Retinal pigment epithelial cell (primary cell): ENCODE results near the gene TTBK2.

ENCODE experiments used
- DNase-seq: peaks from one replicate; pipeline ENCODE4 v3.0.0-alpha.2; 2010; ENCODE audit warnings: low read depth
- H3K4me3 ChIP-seq: 2 replicates; pipeline ENCODE4 v1.5.1; 2011; ENCODE audit warnings: mild to moderate bottlenecking, low read length, control low read depth, moderate library complexity
- TF ChIP-seq, protein P1 (sequence below): conservative IDR thresholded peaks from 2 replicates; pipeline ENCODE4 v1.5.1; 2011; ENCODE audit warnings: low read depth, low read length, control low read depth, inconsistent platforms

TTBK2 gene

DNA sequence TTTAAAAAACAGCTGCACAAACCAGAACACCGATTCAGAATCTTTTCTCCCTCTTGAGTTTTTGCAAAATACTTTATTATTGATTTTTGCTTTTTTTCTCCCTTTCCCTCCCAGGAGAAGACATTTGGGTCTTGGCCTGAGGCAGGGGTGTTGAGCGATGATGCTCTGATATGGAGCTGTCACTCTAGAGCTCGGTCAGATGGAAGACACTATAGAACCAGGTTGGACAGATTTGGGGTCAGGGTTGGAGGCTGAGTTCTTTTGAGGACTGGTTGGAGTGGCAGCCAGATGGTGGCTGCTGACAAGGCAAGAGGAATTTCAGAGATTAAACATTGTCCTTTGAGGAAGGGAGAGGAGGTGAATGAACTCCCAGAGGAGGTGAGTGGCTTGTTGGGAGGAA, 200.5 kb downstream of the TTBK2 start:
- TF ChIP-seq, protein P1, sequence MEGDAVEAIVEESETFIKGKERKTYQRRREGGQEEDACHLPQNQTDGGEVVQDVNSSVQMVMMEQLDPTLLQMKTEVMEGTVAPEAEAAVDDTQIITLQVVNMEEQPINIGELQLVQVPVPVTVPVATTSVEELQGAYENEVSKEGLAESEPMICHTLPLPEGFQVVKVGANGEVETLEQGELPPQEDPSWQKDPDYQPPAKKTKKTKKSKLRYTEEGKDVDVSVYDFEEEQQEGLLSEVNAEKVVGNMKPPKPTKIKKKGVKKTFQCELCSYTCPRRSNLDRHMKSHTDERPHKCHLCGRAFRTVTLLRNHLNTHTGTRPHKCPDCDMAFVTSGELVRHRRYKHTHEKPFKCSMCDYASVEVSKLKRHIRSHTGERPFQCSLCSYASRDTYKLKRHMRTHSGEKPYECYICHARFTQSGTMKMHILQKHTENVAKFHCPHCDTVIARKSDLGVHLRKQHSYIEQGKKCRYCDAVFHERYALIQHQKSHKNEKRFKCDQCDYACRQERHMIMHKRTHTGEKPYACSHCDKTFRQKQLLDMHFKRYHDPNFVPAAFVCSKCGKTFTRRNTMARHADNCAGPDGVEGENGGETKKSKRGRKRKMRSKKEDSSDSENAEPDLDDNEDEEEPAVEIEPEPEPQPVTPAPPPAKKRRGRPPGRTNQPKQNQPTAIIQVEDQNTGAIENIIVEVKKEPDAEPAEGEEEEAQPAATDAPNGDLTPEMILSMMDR: no peak
- no peak overlapping the region for H3K4me3 ChIP-seq
- DNase-seq: no peak

DNA sequence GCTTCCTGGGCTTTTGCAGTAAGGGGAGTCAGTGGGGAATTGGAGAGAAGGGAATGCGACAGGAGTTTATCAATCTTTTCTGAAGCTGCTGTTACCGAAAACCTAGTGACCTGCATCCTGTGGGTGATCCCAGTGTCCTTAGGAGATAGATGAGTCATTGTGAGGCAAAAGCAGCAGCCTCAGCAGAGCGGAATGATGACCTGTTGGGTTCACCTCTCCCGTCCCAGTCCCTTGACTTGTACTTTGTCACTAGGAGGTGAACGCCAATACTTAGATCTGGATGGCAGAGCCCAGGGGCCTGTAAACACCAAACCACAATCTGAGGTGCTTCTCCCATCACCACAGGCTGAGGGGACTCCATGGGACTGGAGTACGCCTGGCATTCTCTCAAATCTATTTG, 201.5 kb downstream of the TTBK2 start:
- no peak overlapping the region for H3K4me3 ChIP-seq
- TF ChIP-seq, protein P1: no peak
- no peak for DNase-seq

DNA sequence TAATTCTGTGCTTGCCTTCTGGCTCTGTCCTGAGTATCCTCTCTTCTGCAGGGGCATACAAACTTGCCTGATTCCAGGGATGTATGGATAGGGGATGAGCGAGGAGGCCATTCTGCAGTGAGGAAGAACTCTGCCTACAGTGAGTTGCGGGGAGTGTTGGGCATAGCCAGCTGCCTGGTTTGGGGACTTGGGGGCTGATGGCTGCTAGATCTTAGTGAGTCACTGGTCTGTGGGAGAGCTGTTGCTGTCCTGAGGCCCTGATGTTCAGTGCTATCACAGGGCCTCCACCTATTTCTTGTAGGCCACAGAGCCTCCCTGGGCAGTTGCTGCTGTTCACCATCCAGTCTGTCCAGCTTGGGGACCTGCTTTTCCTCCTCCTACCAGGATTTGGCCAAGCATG, 204.0 kb downstream of the TTBK2 start:
- TF ChIP-seq, protein P1: no peak
- no peak for DNase-seq
- no peak overlapping the region for H3K4me3 ChIP-seq

DNA sequence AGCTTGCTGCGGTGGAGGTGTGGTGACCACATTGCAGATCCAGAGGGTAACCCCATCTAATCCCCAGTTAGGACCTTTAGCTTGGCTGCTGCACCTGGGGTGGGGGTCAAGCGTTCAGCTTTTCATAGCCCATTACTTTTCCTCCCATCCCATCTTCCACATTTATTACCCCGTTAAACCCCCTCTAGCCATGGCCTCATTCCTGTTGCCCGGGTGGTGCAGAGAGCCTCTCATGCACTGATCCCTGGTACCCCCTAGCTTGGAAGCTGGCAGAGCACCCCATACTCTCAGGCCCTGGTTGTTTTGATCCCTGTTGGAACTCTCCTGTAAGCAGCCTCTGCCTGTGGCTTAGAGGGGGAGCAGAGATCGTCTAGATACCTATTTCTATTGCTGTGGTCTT, 204.5 kb downstream of the TTBK2 start:
- TF ChIP-seq, protein P1: no peak
- no peak for DNase-seq
- H3K4me3 ChIP-seq: no peak overlapping the region

DNA sequence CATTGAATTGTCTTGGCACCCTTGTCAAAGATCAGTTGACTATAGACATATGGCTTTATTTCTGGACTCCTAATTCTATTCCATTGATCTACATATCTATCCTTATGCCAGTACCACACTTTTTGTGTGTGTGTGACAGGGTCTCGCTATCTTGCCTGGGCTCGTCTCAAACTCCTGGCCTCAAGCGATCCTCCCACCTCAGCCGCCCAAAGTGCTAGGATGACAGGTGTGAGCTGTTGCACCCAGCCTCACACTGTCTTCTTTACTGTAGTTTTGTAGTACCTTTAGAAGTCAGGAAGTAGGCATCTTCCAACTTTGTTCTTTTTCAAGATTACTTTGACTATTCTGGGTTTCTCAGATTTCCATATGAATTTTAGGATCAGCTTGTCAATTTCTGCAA, 208.0 kb downstream of the TTBK2 start:
- TF ChIP-seq, protein P1: no peak
- DNase-seq: no peak
- no peak overlapping the region for H3K4me3 ChIP-seq

DNA sequence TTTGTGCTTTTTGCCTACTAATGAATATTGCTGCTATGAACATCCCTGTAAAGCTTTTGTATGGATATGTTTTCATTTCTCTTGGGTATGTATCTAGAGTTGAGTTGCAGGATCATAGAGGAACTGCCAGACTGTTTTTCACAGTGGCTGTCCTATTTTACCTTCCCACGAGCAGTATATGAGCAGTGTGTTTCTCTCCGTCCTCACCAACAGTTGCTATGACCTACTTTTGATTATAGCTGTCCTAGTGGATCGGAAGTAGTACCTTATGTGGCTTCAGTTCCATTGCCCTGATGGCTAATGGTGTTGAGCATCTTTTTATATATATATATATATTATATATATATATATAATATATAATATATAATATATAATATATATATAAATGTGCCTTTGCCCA, 208.8 kb downstream of the TTBK2 start:
- TF ChIP-seq, protein P1: no peak
- no peak for DNase-seq
- H3K4me3 ChIP-seq: no peak overlapping the region

DNA sequence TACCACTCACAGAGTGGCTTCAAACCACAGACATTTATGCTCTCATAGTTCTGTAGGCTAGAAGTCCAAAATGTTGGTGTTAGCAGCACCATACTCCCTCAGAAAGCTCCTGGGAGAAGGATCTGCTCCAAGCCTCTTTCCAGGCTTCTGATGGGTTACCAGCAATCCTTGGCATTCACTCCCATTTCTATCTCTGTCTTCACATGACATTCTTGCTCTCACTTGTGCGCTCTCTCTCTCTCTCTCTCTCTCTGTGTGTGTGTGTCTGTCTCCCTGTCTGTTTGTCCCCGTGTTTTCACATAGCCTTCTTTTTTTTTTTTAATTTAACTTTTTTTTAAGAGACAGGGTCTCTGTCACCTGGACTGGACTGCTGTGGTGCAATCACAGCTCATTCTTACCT, 209.9 kb downstream of the TTBK2 start:
- TF ChIP-seq, protein P1: no peak
- no peak overlapping the region for H3K4me3 ChIP-seq
- no peak for DNase-seq
